ENCODE results near the gene CTNS.

The CTNS gene

DNA sequence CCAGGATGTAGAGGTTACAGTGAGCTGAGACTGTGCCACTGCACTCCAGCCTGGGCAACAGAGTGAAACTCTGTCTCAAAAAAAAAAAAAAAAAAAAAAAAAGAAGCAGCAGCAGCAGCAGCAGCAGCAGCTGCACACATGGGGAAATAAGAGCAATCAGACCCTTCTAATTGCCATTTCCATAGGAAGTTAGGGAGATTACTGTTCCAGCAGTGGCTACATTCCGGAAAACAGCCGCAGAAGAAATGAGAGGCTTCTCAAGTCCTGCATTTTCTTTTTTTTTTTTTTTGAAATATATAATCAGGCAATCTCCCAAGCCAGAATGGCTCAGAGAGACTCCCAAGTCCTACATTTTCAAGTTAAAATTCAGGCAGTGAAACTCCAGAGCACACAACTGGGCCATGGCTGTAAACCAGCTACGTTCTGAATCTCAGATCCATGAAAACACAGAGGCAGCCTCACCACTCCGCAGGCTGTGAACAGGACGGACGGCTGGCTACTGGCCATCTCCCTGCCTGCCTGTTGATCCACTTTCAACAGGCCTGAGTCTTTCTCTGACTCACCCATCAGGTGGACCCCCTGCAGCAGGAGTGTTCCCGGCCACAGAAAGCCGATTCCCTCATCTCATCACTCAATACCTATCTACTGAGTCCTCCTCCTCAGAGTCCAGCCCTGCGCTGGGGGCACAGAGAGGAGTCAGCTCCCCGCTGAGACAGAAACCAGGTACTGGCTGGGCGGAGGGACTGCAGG lies 42.3 kb upstream of the CTNS start:
- TF ChIP-seq, protein P1, sequence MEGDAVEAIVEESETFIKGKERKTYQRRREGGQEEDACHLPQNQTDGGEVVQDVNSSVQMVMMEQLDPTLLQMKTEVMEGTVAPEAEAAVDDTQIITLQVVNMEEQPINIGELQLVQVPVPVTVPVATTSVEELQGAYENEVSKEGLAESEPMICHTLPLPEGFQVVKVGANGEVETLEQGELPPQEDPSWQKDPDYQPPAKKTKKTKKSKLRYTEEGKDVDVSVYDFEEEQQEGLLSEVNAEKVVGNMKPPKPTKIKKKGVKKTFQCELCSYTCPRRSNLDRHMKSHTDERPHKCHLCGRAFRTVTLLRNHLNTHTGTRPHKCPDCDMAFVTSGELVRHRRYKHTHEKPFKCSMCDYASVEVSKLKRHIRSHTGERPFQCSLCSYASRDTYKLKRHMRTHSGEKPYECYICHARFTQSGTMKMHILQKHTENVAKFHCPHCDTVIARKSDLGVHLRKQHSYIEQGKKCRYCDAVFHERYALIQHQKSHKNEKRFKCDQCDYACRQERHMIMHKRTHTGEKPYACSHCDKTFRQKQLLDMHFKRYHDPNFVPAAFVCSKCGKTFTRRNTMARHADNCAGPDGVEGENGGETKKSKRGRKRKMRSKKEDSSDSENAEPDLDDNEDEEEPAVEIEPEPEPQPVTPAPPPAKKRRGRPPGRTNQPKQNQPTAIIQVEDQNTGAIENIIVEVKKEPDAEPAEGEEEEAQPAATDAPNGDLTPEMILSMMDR (IDR thresholded peaks at IDR 0.05; ENCODE audit: extremely low read depth, missing control alignments): no peak
- no peak for DNase-seq (ENCODE audit: low spot score)

- DNase-seq (ENCODE audit: low spot score): no peak
- TF ChIP-seq, protein P1 (IDR thresholded peaks at IDR 0.05; ENCODE audit: extremely low read depth, missing control alignments): no peak
Measured at GRCh38 chr17:3594976-3595375, 41.6 kb upstream of the CTNS start.

- DNase-seq (ENCODE audit: low spot score): no peak
- TF ChIP-seq, protein P1 (IDR thresholded peaks at IDR 0.05; ENCODE audit: extremely low read depth, missing control alignments): no peak
Measured at GRCh38 chr17:3596804-3597464, 39.6 kb upstream of the CTNS start.

DNA sequence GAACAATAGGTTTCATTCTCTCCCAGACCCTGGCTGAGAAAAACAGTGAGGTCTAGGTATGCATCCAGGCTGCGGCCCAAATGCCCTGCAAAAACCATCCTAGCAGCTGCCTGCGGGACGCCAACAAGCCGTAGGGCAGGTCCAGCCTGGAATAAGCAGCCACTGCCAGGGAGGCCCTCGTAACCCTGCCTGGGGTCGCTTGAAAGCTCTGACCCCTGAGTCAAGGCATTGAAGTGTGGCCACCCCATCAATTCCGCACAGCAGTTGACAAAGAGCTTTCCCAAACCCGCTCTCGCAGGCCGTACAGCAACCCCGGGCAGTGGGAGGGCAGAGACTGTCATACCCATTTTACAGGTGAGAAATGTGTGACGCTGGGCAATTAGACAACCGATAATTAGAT lies 38.5 kb upstream of the CTNS start:
- TF ChIP-seq, protein P1 (IDR thresholded peaks at IDR 0.05; ENCODE audit: extremely low read depth, missing control alignments): no peak

DNA sequence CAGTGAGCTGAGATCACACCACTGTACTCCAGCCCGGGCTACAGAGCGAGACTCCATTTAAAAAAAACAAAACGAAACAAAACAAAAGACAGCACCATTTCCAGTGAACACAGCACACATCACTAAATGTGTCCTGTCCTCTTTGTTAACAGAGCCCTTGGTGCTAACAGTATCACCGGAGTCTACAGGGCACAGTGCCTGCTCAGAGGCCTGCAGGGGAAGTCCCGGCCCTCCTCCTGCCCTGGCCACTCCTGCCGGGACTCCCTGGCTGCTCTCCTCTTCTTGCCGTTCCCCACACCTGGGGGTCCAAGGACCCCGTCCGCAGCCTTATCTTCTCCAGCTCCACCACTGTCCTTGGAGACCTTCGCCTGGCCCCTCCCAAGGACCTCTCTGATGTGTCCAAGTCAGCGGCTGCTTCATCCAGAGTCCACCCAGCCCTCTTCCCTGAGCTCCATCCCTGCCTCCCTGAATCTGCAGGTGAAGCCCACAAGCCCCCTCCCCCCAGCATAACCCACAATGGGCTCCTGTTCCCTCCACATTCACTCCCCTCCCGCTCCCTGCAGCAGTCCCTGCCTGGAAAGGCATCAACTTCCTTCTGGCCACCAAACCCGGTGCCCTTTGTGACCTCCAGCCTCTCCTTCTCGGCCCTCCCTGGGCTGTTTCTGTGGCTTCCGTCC lies 35.9 kb upstream of the CTNS start:
- DNase-seq (ENCODE audit: low spot score): no peak
- TF ChIP-seq, protein P1 (IDR thresholded peaks at IDR 0.05; ENCODE audit: extremely low read depth, missing control alignments): no peak

More for the DNA sequence above, 38.5 kb upstream of the CTNS start:
- DNase-seq (ENCODE audit: low spot score): no peak

DNA sequence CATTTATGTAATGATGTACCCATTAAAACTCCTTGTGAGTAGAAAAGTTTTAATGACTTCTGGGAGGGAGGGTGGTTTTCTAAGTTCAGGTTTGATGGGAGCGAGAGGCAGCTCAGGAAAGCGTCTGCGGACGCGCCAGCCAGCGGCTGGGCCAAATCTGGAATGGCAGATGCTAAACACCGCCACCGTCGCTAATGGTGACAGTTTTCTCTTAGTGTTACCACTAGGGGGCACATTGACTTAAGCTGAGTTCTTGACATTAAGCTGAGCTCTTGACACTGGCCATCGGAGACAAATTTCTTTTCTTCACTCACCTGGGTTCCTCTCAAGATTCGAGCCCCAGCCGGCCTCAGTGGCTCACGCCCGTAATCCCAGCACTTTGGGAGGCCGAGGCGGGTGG lies 34.1 kb upstream of the CTNS start:
- peak; percentile 43 for DNase-seq (ENCODE audit: low spot score)

More for the DNA sequence above, 34.1 kb upstream of the CTNS start:
- TF ChIP-seq, protein P1 (IDR thresholded peaks at IDR 0.05; ENCODE audit: extremely low read depth, missing control alignments): no peak
